GM10248 (cell line): ENCODE data around the gene ATP10A.

Experiments
- CTCF ChIA-PET: fragments of 300-600 bp; sonication (Branson Sonifier 250); formaldehyde crosslinking; extraction: SDS; loops from one replicate; lab custom pipeline; 2021; ENCODE audit warnings: antibody characterized with exemption; lab: Yijun Ruan, JAX
- POLR2A ChIA-PET: fragments of 350-650 bp; sonication (Branson Sonifier 250); formaldehyde crosslinking; extraction: SDS; loops from one replicate; lab custom pipeline; 2020; ENCODE audit warnings: antibody characterized with exemption; lab: Yijun Ruan, JAX
- DNase-seq: peaks from one replicate; pipeline ENCODE4 v3.0.0; 2012; ENCODE audit errors: extremely low spot score
- CTCF ChIP-seq: IDR thresholded peaks from 2 replicates; pipeline ENCODE4 v1.5.1; 2012; ENCODE audit warnings: mild to moderate bottlenecking, low read depth; ENCODE audit errors: extremely low read depth, missing control alignments, control extremely low read depth

Gene ATP10A

GRCh38 chr15:25694823-25695312, 168.3 kb downstream of the ATP10A start:
- CTCF ChIA-PET = interaction anchor here (1.5 kb wide), 1 partner anchor 15 kb away, joined by 5 read pairs; no protein-coding TSS in a partner anchor
- POLR2A ChIA-PET = no interaction called here
- no peak for DNase-seq
- TF ChIP-seq CTCF = no peak

- CTCF ChIA-PET = interaction anchor here (1.5 kb wide), 1 partner anchor 16 kb away, joined by 5 read pairs; no protein-coding TSS in a partner anchor
- DNase-seq = no peak
- no peak for TF ChIP-seq CTCF
- POLR2A ChIA-PET = no interaction called here
Observed at GRCh38 chr15:25694239-25694584, 168.9 kb downstream of the ATP10A start.

- CTCF ChIA-PET = no interaction called here
Observed at GRCh38 chr15:25693321-25694238, 169.5 kb downstream of the ATP10A start.

GRCh38 chr15:25691544-25692430, 171.3 kb downstream of the ATP10A start:
- DNase-seq = no peak
- POLR2A ChIA-PET = no interaction called here
- TF ChIP-seq CTCF = no peak
- CTCF ChIA-PET = interaction anchor here (0.9 to 1.9 kb wide), 2 partner anchors 10 to 11 kb away, joined by 3 to 4 read pairs; no protein-coding TSS in a partner anchor

More at GRCh38 chr15:25693321-25694238, 169.5 kb downstream of the ATP10A start:
- DNase-seq = no peak
- peak; percentile 39 for TF ChIP-seq CTCF
- POLR2A ChIA-PET = no interaction called here

GRCh38 chr15:25690673-25691543, 172.2 kb downstream of the ATP10A start:
- CTCF ChIA-PET = interaction anchor here (1.9 kb wide), 1 partner anchor 10 kb away, joined by 4 read pairs; no protein-coding TSS in a partner anchor
- POLR2A ChIA-PET = no interaction called here
- no peak for TF ChIP-seq CTCF
- DNase-seq = no peak

GRCh38 chr15:25689592-25689991, 173.5 kb downstream of the ATP10A start:
- no peak for TF ChIP-seq CTCF
- ChIA-PET POLR2A (no interaction called here), CTCF (interaction anchor here (1.9 kb wide), 1 partner anchor 8 kb away, joined by 4 read pairs; no protein-coding TSS in a partner anchor)
- no peak for DNase-seq
